ENCODE measurements around the gene AK1.

GRCh38 chr9:127878001-127878651 lies 651 bp upstream of the AK1 start:
- TF ChIP-seq CTCF (conservative IDR thresholded peaks at IDR 0.05; ENCODE audit: low read depth, low read length): no peak
- no peak for TF ChIP-seq EZH2 (IDR thresholded peaks at IDR 0.05; ENCODE audit: borderline replicate concordance, low read depth, low read length, poor library complexity, severe bottlenecking)
